Smooth muscle cell (in vitro differentiated cells): Measurements from ENCODE around the gene EEF1A2. TPM values are rescaled to one million over a fixed set of nuclear protein-coding genes. Genes with fewer than 3 reads are reported as not detected.
"Not testable (repeated sequence)": the region's sequence is repeated elsewhere in the genome, so short reads cannot be mapped to it uniquely, and the experiment has no call there.

Experiments
- DNase-seq: peaks from one replicate; lab custom pipeline; 2025; ENCODE audit not compliant: unreplicated experiment; lab: John Stamatoyannopoulos, UW
- H2AFZ ChIP-seq: fragments of 200-600 bp; sonication (generic); 2 replicates; pipeline ENCODE4 v1.6.0; 2016; ENCODE audit warnings: antibody characterized with exemption, low read depth, mild to moderate bottlenecking
- H3F3A ChIP-seq: fragments of 200-600 bp; sonication (generic); 2 replicates; pipeline ENCODE4 v1.6.0; 2017; ENCODE audit warnings: antibody characterized with exemption, low read depth
- H3K27ac ChIP-seq: fragments of 200-600 bp; sonication (generic); 2 replicates; pipeline ENCODE4 v1.5.1; 2016; ENCODE audit warnings: low read depth, mild to moderate bottlenecking
- H3K27me3 ChIP-seq: fragments of 200-600 bp; sonication (generic); 2 replicates; pipeline ENCODE4 v1.6.1; 2016; ENCODE audit warnings: low read depth, mild to moderate bottlenecking
- H3K36me3 ChIP-seq: fragments of 200-600 bp; sonication (generic); 2 replicates; pipeline ENCODE4 v1.5.1; 2016; ENCODE audit warnings: low read depth
- H3K4me1 ChIP-seq: fragments of 200-600 bp; sonication (generic); 2 replicates; pipeline ENCODE4 v1.5.1; 2016; ENCODE audit warnings: low read depth
- H3K4me2 ChIP-seq: fragments of 200-600 bp; sonication (generic); 2 replicates; pipeline ENCODE4 v1.6.0; 2016; ENCODE audit warnings: mild to moderate bottlenecking
- H3K4me3 ChIP-seq: fragments of 200-600 bp; sonication (generic); 2 replicates; pipeline ENCODE4 v1.5.1; 2016; ENCODE audit warnings: mild to moderate bottlenecking
- H3K79me2 ChIP-seq: fragments of 200-600 bp; sonication (generic); 2 replicates; pipeline ENCODE4 v1.6.0; 2016; ENCODE audit warnings: low read depth, mild to moderate bottlenecking
- H3K9ac ChIP-seq: fragments of 200-600 bp; sonication (generic); 2 replicates; pipeline ENCODE4 v1.6.0; 2016; ENCODE audit warnings: low read depth
- H3K9me3 ChIP-seq: fragments of 200-600 bp; sonication (generic); replicated peaks from 2 replicates; pipeline ENCODE4 v1.5.1; 2016; ENCODE audit warnings: low read depth
- H4K20me1 ChIP-seq: fragments of 200-600 bp; sonication (generic); 2 replicates; pipeline ENCODE4 v1.6.0; 2016; ENCODE audit warnings: low read depth
- WGBS: methylation state at CpG from one replicate; pipeline ENCODE4 v1.1.7; 2016; ENCODE audit warnings: low lambda C conversion rate; 5-methylcytosine and 5-hydroxymethylcytosine counted together
- polyA plus RNA-seq: library from polyadenylated mRNA; unstranded; fragments of >200 nt; fragmentation: Nextera tagmentation; extraction: Ambion mirVana; gene quantifications from 2 replicates; pipeline ENCODE4 v1.2.1, GENCODE V29; 2016
- total RNA-seq: library from RNA; depleted of rRNA; stranded (reverse); fragments of >200 nt; gene quantifications from 2 replicates; pipeline ENCODE4 v1.2.3, GENCODE V29; 2014
- TF ChIP-seq, protein P1 (sequence below): fragments of 200-600 bp; sonication (generic); IDR thresholded peaks from 2 replicates; pipeline ENCODE4 v1.5.1; 2017; ENCODE audit warnings: borderline replicate concordance, mild to moderate bottlenecking, antibody characterized with exemption; ENCODE audit not compliant: insufficient read depth, poor library complexity, severe bottlenecking

The EEF1A2 gene
- total and polyA plus RNA-seq, 2 experiments from 2014 or later: 2.1 to 5.1 TPM

DNA sequence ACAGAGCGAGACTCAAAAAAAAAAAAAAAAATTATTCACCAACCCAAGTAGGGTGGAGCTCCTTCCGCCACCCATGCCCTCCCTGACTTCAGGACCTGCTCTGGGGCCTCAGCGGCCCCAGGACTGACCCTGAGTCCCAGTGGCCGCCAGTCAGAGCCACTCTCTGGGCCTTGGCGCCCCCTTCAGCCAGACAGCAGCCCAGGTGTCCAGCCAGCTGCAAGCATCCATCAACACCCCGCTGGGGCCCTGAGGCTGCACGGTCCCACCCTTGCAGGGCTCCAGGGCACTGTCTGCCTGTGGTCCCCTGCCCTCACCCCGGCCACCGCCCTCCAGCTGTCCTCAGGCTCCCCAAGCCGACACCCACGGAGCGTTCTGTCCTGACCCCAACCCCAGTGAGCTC is 15.0 kb downstream of the EEF1A2 start:
- WGBS: 75% methylated on average over 9 of the region's 12 CpGs
- H3K4me1 ChIP-seq: no peaks in the 10 kb centered on the region
- H3K4me3 ChIP-seq: no peak overlapping the region
- no peaks in the 10 kb centered on the region for H3K36me3 ChIP-seq
- H3K9me3 ChIP-seq: no peaks in the 10 kb centered on the region
- TF ChIP-seq, protein P1, sequence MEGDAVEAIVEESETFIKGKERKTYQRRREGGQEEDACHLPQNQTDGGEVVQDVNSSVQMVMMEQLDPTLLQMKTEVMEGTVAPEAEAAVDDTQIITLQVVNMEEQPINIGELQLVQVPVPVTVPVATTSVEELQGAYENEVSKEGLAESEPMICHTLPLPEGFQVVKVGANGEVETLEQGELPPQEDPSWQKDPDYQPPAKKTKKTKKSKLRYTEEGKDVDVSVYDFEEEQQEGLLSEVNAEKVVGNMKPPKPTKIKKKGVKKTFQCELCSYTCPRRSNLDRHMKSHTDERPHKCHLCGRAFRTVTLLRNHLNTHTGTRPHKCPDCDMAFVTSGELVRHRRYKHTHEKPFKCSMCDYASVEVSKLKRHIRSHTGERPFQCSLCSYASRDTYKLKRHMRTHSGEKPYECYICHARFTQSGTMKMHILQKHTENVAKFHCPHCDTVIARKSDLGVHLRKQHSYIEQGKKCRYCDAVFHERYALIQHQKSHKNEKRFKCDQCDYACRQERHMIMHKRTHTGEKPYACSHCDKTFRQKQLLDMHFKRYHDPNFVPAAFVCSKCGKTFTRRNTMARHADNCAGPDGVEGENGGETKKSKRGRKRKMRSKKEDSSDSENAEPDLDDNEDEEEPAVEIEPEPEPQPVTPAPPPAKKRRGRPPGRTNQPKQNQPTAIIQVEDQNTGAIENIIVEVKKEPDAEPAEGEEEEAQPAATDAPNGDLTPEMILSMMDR: no peak
- no peak overlapping the region for H3K4me2 ChIP-seq
- H3K27ac ChIP-seq: no peak overlapping the region
- DNase-seq: no peak
- H3K9ac ChIP-seq: no peak overlapping the region
- H2AFZ ChIP-seq: no peak overlapping the region
- H3K27me3 ChIP-seq: peaks cover 18% of the 10 kb centered on the region
- H3F3A ChIP-seq: no peaks in the 10 kb centered on the region
- no peaks in the 10 kb centered on the region for H4K20me1 ChIP-seq
- H3K79me2 ChIP-seq: no peaks in the 10 kb centered on the region

GRCh38 chr20:63482021-63482587 is 16.8 kb downstream of the EEF1A2 start:
- no peak for DNase-seq
- no peaks in the 10 kb centered on the region for H3K36me3 ChIP-seq
- no peaks in the 10 kb centered on the region for H3K4me1 ChIP-seq
- TF ChIP-seq, protein P1: no peak
- no peak overlapping the region for H2AFZ ChIP-seq
- H3F3A ChIP-seq: no peaks in the 10 kb centered on the region
- H3K27me3 ChIP-seq: peaks cover 5% of the 10 kb centered on the region
- WGBS: 57% methylated on average over 11 of the region's 11 CpGs
- no peaks in the 10 kb centered on the region for H3K79me2 ChIP-seq
- no peak overlapping the region for H3K4me2 ChIP-seq
- no peak overlapping the region for H3K27ac ChIP-seq
- H3K9ac ChIP-seq: no peak overlapping the region
- no peaks in the 10 kb centered on the region for H3K9me3 ChIP-seq
- no peaks in the 10 kb centered on the region for H4K20me1 ChIP-seq
- no peak overlapping the region for H3K4me3 ChIP-seq

DNA sequence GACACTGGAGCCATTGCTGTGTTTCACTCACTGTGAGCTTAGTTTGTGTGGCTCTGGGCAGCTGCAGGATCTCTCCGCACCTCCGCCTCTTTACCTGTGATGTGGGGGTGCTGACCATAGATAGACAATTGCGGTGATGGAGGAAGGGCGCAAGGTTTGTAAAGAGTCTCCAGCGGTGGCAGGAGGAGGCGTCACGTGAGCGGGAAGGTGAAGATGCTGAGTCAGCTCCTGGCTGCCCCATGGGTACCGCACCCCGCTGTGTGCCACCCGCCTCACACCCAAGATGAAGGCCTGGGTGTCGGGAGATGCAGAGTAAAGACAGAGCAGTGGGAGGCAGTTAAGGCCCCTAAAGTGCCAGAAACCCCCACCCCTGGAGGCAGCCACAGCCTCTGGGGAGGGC is 17.4 kb downstream of the EEF1A2 start:
- 81% methylated on average over 12 of the region's 12 CpGs for WGBS
- H3K9ac ChIP-seq: no peak overlapping the region
- H3K4me3 ChIP-seq: no peak overlapping the region
- H4K20me1 ChIP-seq: no peaks in the 10 kb centered on the region
- no peak overlapping the region for H3K4me2 ChIP-seq
- no peaks in the 10 kb centered on the region for H3K79me2 ChIP-seq
- no peak overlapping the region for H3K27ac ChIP-seq
- H3K36me3 ChIP-seq: no peaks in the 10 kb centered on the region
- no peaks in the 10 kb centered on the region for H3K9me3 ChIP-seq
- H3K4me1 ChIP-seq: no peaks in the 10 kb centered on the region
- H2AFZ ChIP-seq: no peak overlapping the region
- peaks cover 3% of the 10 kb centered on the region for H3K27me3 ChIP-seq
- no peak for DNase-seq
- TF ChIP-seq, protein P1: no peak
- no peaks in the 10 kb centered on the region for H3F3A ChIP-seq

GRCh38 chr20:63479695-63480419 is 19.0 kb downstream of the EEF1A2 start:
- H4K20me1 ChIP-seq, H3K27me3 ChIP-seq, H3F3A ChIP-seq, H2AFZ ChIP-seq, H3K9me3 ChIP-seq, DNase-seq, H3K36me3 ChIP-seq, H3K4me3 ChIP-seq, H3K79me2 ChIP-seq, H3K4me2 ChIP-seq, H3K9ac ChIP-seq, H3K4me1 ChIP-seq, H3K27ac ChIP-seq: not testable (repeated sequence)
- WGBS: 87% methylated on average over 28 of the region's 32 CpGs
